ENCODE data around the gene PTS. TPM values are rescaled to one million over a fixed set of nuclear protein-coding genes. Genes with fewer than 3 reads are reported as not detected.

The PTS gene
- polyA plus RNA-seq, 1 donor from 2014 or later: 160 TPM

- TF ChIP-seq RAD21 (conservative IDR thresholded peaks at IDR 0.05): no peak
- no peak for TF ChIP-seq CTCF (IDR thresholded peaks at IDR 0.05; ENCODE audit: poor library complexity, severe bottlenecking)
- TF ChIP-seq EP300 (conservative IDR thresholded peaks at IDR 0.05; ENCODE audit: poor library complexity, severe bottlenecking): no peak
- TF ChIP-seq REST (IDR thresholded peaks at IDR 0.05; ENCODE audit: borderline replicate concordance): no peak
- TF ChIP-seq SMC3 (conservative IDR thresholded peaks at IDR 0.05; ENCODE audit: poor library complexity): no peak
- TF ChIP-seq MXI1 (conservative IDR thresholded peaks at IDR 0.05; ENCODE audit: poor library complexity, severe bottlenecking): no peak
- no peak for TF ChIP-seq TAF1 (IDR thresholded peaks at IDR 0.05; ENCODE audit: low read depth)
- TF ChIP-seq POLR2AphosphoS5 (IDR thresholded peaks at IDR 0.05): no peak
- no peak for TF ChIP-seq EZH2 (IDR thresholded peaks at IDR 0.05; ENCODE audit: borderline replicate concordance, insufficient read depth, low read length, poor library complexity, severe bottlenecking)
- H3K27ac ChIP-seq (ENCODE audit: low read length): no peak overlapping the region
- H3F3A ChIP-seq (ENCODE audit: insufficient read depth, low read length, poor library complexity, severe bottlenecking): no peaks in the 10 kb centered on the region
- H4K20me1 ChIP-seq (ENCODE audit: insufficient read depth): no peaks in the 10 kb centered on the region
- no peaks in the 10 kb centered on the region for H3K79me2 ChIP-seq (replicated peaks; ENCODE audit: insufficient read depth, low read length)
- no peak overlapping the region for H3K4me3 ChIP-seq (ENCODE audit: low read length)
- H3K9ac ChIP-seq (ENCODE audit: low read length): no peak overlapping the region
- H3K36me3 ChIP-seq (ENCODE audit: insufficient read depth, low read length): no peaks in the 10 kb centered on the region
- H3K9me2 ChIP-seq (ENCODE audit: insufficient read depth, low read length): no peaks in the 10 kb centered on the region
- no peak overlapping the region for H3K4me2 ChIP-seq (ENCODE audit: low read length)
- H2AFZ ChIP-seq (ENCODE audit: low read depth, low read length): no peak overlapping the region
- no peaks in the 10 kb centered on the region for H3K27me3 ChIP-seq (ENCODE audit: insufficient read depth, low read depth, low read length)
- H3K9me3 ChIP-seq (ENCODE audit: low read length): no peaks in the 10 kb centered on the region
Observed at GRCh38 chr11:112178428-112178827, 47.8 kb upstream of the PTS start.

GRCh38 chr11:112178936-112179335 is 47.3 kb upstream of the PTS start:
- no peaks in the 10 kb centered on the region for H3K36me3 ChIP-seq (ENCODE audit: insufficient read depth, low read length)
- H3F3A ChIP-seq (ENCODE audit: insufficient read depth, low read length, poor library complexity, severe bottlenecking): no peaks in the 10 kb centered on the region
- H3K4me3 ChIP-seq (ENCODE audit: low read length): no peak overlapping the region
- no peak overlapping the region for H2AFZ ChIP-seq (ENCODE audit: low read depth, low read length)
- no peaks in the 10 kb centered on the region for H3K9me3 ChIP-seq (ENCODE audit: low read length)
- TF ChIP-seq SMC3 (conservative IDR thresholded peaks at IDR 0.05; ENCODE audit: poor library complexity) (no peak), MXI1 (conservative IDR thresholded peaks at IDR 0.05; ENCODE audit: poor library complexity, severe bottlenecking) (no peak), REST (IDR thresholded peaks at IDR 0.05; ENCODE audit: borderline replicate concordance) (no peak), CTCF (IDR thresholded peaks at IDR 0.05; ENCODE audit: poor library complexity, severe bottlenecking) (no peak), POLR2AphosphoS5 (IDR thresholded peaks at IDR 0.05) (no peak), EP300 (conservative IDR thresholded peaks at IDR 0.05; ENCODE audit: poor library complexity, severe bottlenecking) (no peak), RAD21 (conservative IDR thresholded peaks at IDR 0.05) (no peak), EZH2 (IDR thresholded peaks at IDR 0.05; ENCODE audit: borderline replicate concordance, insufficient read depth, low read length, poor library complexity, severe bottlenecking) (no peak), TAF1 (IDR thresholded peaks at IDR 0.05; ENCODE audit: low read depth) (no peak)
- H3K27me3 ChIP-seq (ENCODE audit: insufficient read depth, low read depth, low read length): no peaks in the 10 kb centered on the region
- H3K79me2 ChIP-seq (replicated peaks; ENCODE audit: insufficient read depth, low read length): no peaks in the 10 kb centered on the region
- H3K9ac ChIP-seq (ENCODE audit: low read length): no peak overlapping the region
- H3K27ac ChIP-seq (ENCODE audit: low read length): no peak overlapping the region
- no peaks in the 10 kb centered on the region for H3K9me2 ChIP-seq (ENCODE audit: insufficient read depth, low read length)
- H4K20me1 ChIP-seq (ENCODE audit: insufficient read depth): no peaks in the 10 kb centered on the region
- H3K4me2 ChIP-seq (ENCODE audit: low read length): no peak overlapping the region
